ENCODE measurements around the gene CHN1.

DNA sequence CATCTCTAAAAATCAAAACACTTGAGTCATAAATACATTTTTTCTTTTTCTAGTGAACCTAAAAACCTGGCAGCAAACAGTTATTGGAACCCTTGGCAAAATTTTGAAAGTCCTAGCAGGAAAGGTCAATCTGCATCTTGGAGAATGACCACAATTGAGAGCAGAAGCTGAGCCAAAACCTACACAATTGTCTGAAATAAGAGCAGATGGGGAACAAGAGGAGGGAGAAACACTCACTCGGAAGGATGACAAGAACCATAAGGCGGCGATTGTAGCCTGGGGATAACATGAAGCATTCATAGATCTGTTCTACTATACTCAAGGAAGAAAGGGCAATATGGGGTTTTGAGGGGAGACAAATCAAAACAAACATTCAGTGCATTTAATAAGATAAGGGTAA is 117.0 kb downstream of the CHN1 start:
- TF ChIP-seq, protein P1, sequence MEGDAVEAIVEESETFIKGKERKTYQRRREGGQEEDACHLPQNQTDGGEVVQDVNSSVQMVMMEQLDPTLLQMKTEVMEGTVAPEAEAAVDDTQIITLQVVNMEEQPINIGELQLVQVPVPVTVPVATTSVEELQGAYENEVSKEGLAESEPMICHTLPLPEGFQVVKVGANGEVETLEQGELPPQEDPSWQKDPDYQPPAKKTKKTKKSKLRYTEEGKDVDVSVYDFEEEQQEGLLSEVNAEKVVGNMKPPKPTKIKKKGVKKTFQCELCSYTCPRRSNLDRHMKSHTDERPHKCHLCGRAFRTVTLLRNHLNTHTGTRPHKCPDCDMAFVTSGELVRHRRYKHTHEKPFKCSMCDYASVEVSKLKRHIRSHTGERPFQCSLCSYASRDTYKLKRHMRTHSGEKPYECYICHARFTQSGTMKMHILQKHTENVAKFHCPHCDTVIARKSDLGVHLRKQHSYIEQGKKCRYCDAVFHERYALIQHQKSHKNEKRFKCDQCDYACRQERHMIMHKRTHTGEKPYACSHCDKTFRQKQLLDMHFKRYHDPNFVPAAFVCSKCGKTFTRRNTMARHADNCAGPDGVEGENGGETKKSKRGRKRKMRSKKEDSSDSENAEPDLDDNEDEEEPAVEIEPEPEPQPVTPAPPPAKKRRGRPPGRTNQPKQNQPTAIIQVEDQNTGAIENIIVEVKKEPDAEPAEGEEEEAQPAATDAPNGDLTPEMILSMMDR (IDR thresholded peaks at IDR 0.05; ENCODE audit: low read depth, low read length, poor library complexity, severe bottlenecking) = no peak
- no peak for TF ChIP-seq EZH2phosphoT487 (IDR thresholded peaks at IDR 0.05; ENCODE audit: borderline replicate concordance, low read length)
